Placental pericyte (primary cell): Measurements from ENCODE around the gene ALLC. TPM values are rescaled to one million over a fixed set of nuclear protein-coding genes. Genes with fewer than 3 reads are reported as not detected.

Experiments used
- small RNA-seq: library from RNA; depleted of rRNA; stranded (forward); fragments of <200 nt; gene quantifications from one replicate; pipeline ENCODE3, GENCODE V24; 2012; ENCODE audit warnings: low replicate concordance
- total RNA-seq: library from RNA; depleted of rRNA; stranded (reverse); fragments of >200 nt; gene quantifications from 2 replicates; pipeline ENCODE4 v1.2.3, GENCODE V29; 2012

The ALLC gene
- not detected in 2 replicates for total RNA-seq

DNA sequence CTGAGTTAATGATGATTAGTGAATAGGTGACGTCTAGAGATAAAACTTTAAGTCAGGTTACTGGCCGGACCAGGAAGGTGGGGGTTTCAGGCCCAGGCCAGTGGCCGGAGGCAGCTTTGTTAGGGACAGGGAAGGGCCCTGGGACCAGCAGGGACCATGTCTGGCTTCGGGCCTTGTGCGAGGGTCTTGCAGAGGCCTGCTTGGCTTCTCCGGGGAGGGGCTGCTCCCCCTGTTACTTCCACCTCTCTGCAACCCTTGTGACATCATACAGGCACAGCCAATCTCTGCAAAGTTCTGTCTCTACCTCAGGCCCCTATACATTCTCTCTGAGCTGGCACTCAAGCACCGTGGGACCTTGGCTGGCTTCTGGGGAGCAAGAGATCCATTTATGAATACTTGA lies at the start of gene ALLC:
Gene ALLC (plus strand): TSS at position 320 of the 400 bp plus-strand sequence. CDS start 12,958 bp downstream, outside the sequence.

DNA sequence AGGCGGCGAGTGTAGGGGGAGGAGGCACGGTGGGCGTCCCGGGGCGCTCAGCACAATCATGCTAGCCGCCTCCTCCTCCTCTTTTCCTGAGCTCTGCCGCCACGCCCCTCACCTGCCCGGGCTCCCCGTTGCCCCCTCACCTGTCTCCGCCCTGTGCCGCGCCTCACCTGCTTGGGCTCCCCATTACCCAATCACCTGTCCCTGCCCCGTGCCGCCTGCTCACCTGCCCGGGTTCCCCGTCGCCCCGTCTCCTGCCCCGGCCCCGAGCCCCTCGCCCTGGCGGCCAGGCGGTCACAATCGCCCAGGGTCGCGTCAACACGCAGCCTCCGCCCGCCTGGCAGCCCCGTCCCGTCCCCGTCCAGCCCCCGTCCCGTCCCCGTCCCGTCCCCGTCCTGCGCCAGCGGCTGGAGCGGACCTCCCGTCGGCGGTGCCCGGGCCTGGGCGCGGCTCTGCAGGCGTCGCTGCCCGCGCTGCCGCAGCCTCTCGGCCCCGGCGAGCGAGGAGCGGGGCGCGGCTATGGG lies 45.3 kb downstream of the ALLC start, which contains the start of gene DCDC2C:
Gene DCDC2C (plus strand): TSS at position 340 of the 521 bp plus-strand sequence. CDS start 177 bp downstream, at position 517.

Small RNA genes within 50 kb of the gene (small RNA-seq; reads per million reads assigned to genes)
- not detected for gene TMSB4XP2

Other genes with a start within 250 kb of the ALLC start
- 38.7 and 42.8 TPM in 2 replicates for gene ADI1, start 138.7 kb upstream of the ALLC start, total RNA-seq
- 42.4 and 43.1 TPM in 2 replicates for gene RNASEH1, start 99.9 kb upstream of the ALLC start, total RNA-seq
- gene RPS7, start 82.9 kb upstream of the ALLC start, total RNA-seq, result 1,403 and 1,476 TPM in 2 replicates
- gene COLEC11, start 63.1 kb upstream of the ALLC start, total RNA-seq, result 1.0 and 1.1 TPM in 2 replicates
- gene DCDC2C, start 45.4 kb downstream of the ALLC start, total RNA-seq, result not detected in 2 replicates